Measurements from ENCODE around the gene CFAP61. TPM values are rescaled to one million over a fixed set of nuclear protein-coding genes. Genes with fewer than 3 reads are reported as not detected.

Gene CFAP61
- total and polyA plus RNA-seq, 2 experiments from 2014 or later = 0.21 TPM; not detected in 1

- TF ChIP-seq ZNF462 (CRISPR knock-in tag; IDR thresholded peaks at IDR 0.05) = no peak
- no peak for TF ChIP-seq STAT1 (IDR thresholded peaks at IDR 0.05; ENCODE audit: unreplicated experiment)
- no peak for TF ChIP-seq ETS1 (IDR thresholded peaks at IDR 0.05)
Measured at GRCh38 chr20:20085812-20086211, 33.5 kb downstream of the CFAP61 start (continued).

GRCh38 chr20:20089018-20089417 is 36.7 kb downstream of the CFAP61 start:
- H3K27me3 Mint-ChIP-seq (ENCODE audit: insufficient read depth, low read depth, poor library complexity) = no peaks in the 10 kb centered on the region
- DNase-seq (ENCODE audit: low spot score) = no peak

More at GRCh38 chr20:20089018-20089417, 36.7 kb downstream of the CFAP61 start:
- no peaks in the 10 kb centered on the region for H3K36me3 ChIP-seq (ENCODE audit: insufficient read depth)
- H3K27ac ChIP-seq (ENCODE audit: low read depth) = no peak overlapping the region
- no peaks in the 10 kb centered on the region for H3K27me3 ChIP-seq (ENCODE audit: insufficient read depth)
- H3K4me3 Mint-ChIP-seq = no peak overlapping the region
- H3K4me1 ChIP-seq (ENCODE audit: insufficient read depth) = no peaks in the 10 kb centered on the region
- H3K27ac Mint-ChIP-seq = no peak overlapping the region
- H3K4me1 Mint-ChIP-seq = no peaks in the 10 kb centered on the region
- TF ChIP-seq EZH2phosphoT487 (IDR thresholded peaks at IDR 0.05; ENCODE audit: unreplicated experiment) (no peak), ZNF114 (CRISPR knock-in tag; IDR thresholded peaks at IDR 0.05) (no peak), JUNB (IDR thresholded peaks at IDR 0.05; ENCODE audit: unreplicated experiment) (no peak)
- H3K4me2 ChIP-seq = no peak overlapping the region
- H3F3A ChIP-seq (replicated peaks; ENCODE audit: low read depth) = no peaks in the 10 kb centered on the region
- H2AFZ ChIP-seq = no peak overlapping the region
- no peak for ATAC-seq
- H3K9me2 ChIP-seq (ENCODE audit: insufficient read depth) = no peaks in the 10 kb centered on the region
- H3K4me3 ChIP-seq = no peak overlapping the region
- H3K36me3 Mint-ChIP-seq (ENCODE audit: low read depth) = no peaks in the 10 kb centered on the region
- H3K79me2 ChIP-seq (replicated peaks; ENCODE audit: insufficient read depth) = no peaks in the 10 kb centered on the region
- no peaks in the 10 kb centered on the region for H3K9me3 Mint-ChIP-seq
- H4K20me1 ChIP-seq (replicated peaks; ENCODE audit: insufficient read depth) = no peaks in the 10 kb centered on the region

All from GM23338 (cell line).